DND-41 (cell line): ENCODE results near the gene RARB.

Experiments used
- CTCF ChIP-seq: IDR thresholded peaks from 2 replicates; pipeline ENCODE4 v1.5.1; 2012; ENCODE audit warnings: borderline replicate concordance, low read length, moderate library complexity, mild to moderate bottlenecking; ENCODE audit not compliant: poor library complexity, severe bottlenecking; ENCODE audit errors: extremely low read depth
- EZH2 ChIP-seq: IDR thresholded peaks from 3 replicates; pipeline ENCODE4 v1.6.1; 2012; ENCODE audit warnings: borderline replicate concordance, low read depth, mild to moderate bottlenecking, moderate library complexity, low read length, inconsistent platforms; ENCODE audit not compliant: severe bottlenecking

- no peak for TF ChIP-seq CTCF
- no peak for TF ChIP-seq EZH2
Observed at GRCh38 chr3:25416176-25416575, 11.9 kb upstream of the RARB start.
